Measurements from ENCODE around the gene CAMKK2. TPM values are rescaled to one million over a fixed set of nuclear protein-coding genes. Genes with fewer than 3 reads are reported as not detected.
"Not testable (repeated sequence)": the region's sequence is repeated elsewhere in the genome, so short reads cannot be mapped to it uniquely, and the experiment has no call there.

The CAMKK2 gene
- total RNA-seq, 4 donors from 2014 or later: 24.9 to 58.2 (median 38.5) TPM

DNA sequence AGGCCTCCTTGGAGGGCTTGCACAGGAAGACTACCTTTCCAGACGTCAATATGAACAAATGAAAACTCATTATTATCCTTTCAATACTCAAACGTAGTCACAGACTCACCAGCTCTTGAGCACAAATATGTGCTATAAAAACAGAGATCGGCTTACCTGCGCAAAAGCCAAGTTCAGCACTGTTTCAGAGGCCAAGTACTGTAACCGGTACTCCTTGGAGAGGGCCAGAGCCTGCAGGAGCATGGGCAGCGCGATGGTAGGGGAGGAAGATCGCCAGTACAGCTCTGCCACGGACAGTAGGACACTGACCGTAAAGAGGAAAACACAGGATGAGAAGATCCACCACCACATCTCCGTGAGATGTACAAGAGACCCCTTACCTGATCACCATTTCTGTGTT lies 21.6 kb upstream of the CAMKK2 start:
- DNase-seq (ENCODE audit: low spot score): no peak
- TF ChIP-seq CTCF (IDR thresholded peaks at IDR 0.05): no peak
- no peak for ATAC-seq (ENCODE audit: low FRiP score)

DNA sequence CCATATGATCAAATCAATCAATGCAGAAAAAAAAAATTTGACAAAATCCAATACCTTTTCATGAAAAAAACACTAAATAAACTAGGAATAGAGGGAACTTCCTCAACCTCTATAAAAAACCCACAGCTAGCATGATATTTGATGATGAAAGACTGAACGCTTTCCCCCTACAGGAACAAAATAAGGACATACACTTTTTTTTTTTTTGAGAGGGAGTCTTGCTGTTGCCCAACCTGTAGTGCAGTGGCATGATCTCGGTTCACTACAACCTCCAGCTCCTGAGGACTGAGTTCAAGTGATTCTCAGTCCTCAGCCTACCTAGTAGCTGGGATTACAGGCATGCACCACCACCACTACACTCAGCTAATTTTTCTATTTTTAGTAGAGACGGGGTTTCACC lies 17.9 kb upstream of the CAMKK2 start:
- no peak for ATAC-seq (ENCODE audit: low FRiP score)
- no peak for TF ChIP-seq CTCF (IDR thresholded peaks at IDR 0.05)
- DNase-seq (ENCODE audit: low spot score): no peak

DNA sequence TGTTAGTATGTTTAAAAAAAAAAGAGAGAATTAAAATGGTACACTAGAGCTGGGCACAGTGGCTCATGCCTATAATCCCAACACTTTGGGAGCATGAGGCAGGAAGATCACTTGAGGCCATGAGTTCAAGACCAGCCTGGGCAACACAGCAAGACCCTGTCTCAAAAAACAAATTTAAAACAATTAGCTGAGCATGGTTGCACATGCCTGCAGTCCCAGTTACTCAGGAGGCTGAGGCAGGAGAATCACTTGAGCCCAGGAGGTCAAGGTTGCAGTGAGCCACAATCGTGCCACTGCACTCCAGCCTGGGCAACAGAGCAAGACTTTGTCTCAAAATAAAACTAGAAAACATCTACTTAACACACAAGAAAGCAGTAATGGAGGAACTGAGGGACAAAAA lies 13.7 kb upstream of the CAMKK2 start:
- not testable (repeated sequence) for ATAC-seq (ENCODE audit: low FRiP score); DNase-seq (ENCODE audit: low spot score)

DNA sequence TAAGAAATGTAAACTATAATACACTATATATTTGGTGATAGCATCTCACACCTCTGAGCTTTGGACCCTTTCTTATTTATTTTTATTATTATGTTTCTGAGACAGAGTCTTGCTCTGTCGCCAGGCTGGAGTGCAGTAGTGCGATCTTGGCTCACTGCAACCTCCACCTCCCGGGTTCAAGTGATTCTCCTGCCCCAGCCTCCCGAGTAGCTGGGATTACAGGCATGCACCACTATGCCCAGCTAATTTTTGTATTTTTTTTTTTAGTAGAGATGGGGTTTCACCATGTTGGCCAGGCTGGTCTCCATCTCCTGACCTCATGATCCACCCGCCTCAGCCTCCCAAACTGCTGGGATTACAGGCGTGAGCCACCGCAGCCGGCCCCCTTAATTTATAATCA lies 10.9 kb upstream of the CAMKK2 start:
- not testable (repeated sequence) for ATAC-seq (ENCODE audit: low FRiP score)

GRCh38 chr12:121304306-121304705 lies 7.8 kb upstream of the CAMKK2 start:
- no peak for TF ChIP-seq CTCF (IDR thresholded peaks at IDR 0.05)
- ATAC-seq (ENCODE audit: low FRiP score) (no peak), DNase-seq (ENCODE audit: low spot score) (no peak)

More for the DNA sequence above, 10.9 kb upstream of the CAMKK2 start:
- not testable (repeated sequence) for DNase-seq (ENCODE audit: low spot score)

GRCh38 chr12:121301876-121302275 lies 5.4 kb upstream of the CAMKK2 start:
- TF ChIP-seq CTCF (IDR thresholded peaks at IDR 0.05): no peak
- ATAC-seq (ENCODE audit: low FRiP score): no peak

GRCh38 chr12:121300083-121300819 lies 3.7 kb upstream of the CAMKK2 start:
- ATAC-seq (ENCODE audit: low FRiP score) (no peak), DNase-seq (ENCODE audit: low spot score) (no peak)
- TF ChIP-seq CTCF (IDR thresholded peaks at IDR 0.05): no peak

More at GRCh38 chr12:121301876-121302275, 5.4 kb upstream of the CAMKK2 start:
- no peak for DNase-seq (ENCODE audit: low spot score)

GRCh38 chr12:121299662-121300061 lies 3.2 kb upstream of the CAMKK2 start:
- DNase-seq (ENCODE audit: low spot score) (no peak), ATAC-seq (ENCODE audit: low FRiP score) (no peak)
- no peak for TF ChIP-seq CTCF (IDR thresholded peaks at IDR 0.05)

DNA sequence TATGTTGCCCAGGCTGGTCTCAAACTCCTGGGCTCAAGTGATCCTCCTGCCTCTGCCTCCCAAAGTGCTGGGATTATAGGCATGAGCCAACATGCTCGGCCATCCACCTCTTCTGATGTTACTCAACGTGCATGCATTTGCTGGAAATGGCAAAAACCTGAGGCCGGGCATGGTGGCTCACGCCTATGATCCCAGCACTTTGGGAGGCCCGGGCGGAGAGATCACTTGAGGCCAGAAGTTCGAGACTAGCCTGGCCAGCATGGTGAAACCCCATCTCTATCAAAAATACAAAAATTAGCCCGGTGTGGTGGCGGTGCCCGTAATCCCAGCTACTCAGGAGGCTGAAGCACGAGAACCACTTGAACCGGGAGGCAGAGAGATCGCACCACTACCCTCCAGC lies 1.9 kb upstream of the CAMKK2 start:
- not testable (repeated sequence) for ATAC-seq (ENCODE audit: low FRiP score); DNase-seq (ENCODE audit: low spot score)
